NCI-H1417 (cell line): Measurements from ENCODE around the gene EPHB1.
A peak's percentile ranks its signal among the peaks of the same experiment; 100 is the strongest.
"Not testable (repeated sequence)": the region's sequence is repeated elsewhere in the genome, so short reads cannot be mapped to it uniquely, and the experiment has no call there.

Experiments used
- DNase-seq, 3 experiments: peaks; one replicate each; lab custom pipeline; 2025; lab: John Stamatoyannopoulos, UW

The EPHB1 gene

GRCh38 chr3:134949150-134949549, 154.1 kb downstream of the EPHB1 start:
- no peak for DNase-seq

- DNase-seq = no peak
Observed at GRCh38 chr3:134952371-134952770, 157.3 kb downstream of the EPHB1 start.

GRCh38 chr3:134955874-134956273, 160.8 kb downstream of the EPHB1 start:
- no peak for DNase-seq

- no peak for DNase-seq
Observed at GRCh38 chr3:134956395-134956794, 161.3 kb downstream of the EPHB1 start.

GRCh38 chr3:134956844-134957243, 161.8 kb downstream of the EPHB1 start:
- DNase-seq = no peak

GRCh38 chr3:134959516-134959915, 164.5 kb downstream of the EPHB1 start:
- no peak for DNase-seq

DNA sequence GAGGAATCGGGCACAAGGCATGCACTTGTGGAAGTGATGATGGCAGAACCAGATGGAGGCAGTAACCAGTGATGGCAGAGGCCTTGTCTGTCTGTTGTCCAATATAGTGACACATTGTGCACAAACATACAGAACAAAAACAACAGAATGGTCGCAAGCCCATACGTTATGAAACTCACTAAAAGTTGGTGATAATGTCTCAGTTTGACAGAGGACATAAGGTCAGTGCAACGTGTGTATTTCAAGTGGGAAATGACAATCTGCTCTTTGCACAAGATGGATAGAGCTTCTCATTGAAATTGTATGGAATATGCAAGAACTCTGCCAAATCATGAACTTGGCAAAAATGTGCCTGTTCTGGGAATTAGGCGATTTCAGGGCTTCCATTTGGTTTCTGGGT, 169.2 kb downstream of the EPHB1 start:
- no peak for DNase-seq

DNA sequence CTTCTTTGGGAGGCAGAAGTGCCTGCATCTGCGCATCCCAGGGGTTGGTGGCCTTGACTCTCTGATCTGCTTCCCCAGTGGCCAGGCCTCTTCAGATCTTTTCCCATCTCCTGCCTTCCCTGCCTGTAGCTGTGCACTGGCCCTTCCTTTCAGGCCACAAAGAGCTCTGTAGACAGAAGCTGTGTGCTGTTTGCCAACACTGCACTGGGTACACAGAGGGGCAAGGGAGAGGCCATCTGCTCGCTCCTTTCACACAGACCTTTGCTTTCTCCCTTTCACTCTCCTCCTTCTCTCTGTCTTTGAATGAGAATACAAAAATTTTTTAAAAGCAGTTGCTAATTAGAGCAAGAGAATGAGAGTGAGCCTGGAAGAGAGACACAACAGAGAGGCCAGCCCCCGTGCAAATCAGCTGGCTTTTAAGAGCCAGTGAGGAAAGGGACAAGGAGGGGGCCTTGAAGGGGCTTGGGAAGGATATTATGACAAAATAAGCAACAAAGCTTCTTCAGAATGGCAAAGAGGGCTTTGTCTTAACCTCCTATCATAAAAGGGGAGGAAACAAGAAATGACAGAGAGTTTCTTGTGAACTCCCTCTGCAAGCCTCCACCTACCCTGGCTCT, 170.9 kb downstream of the EPHB1 start:
- DNase-seq = peak in 2 of 3 experiments; percentile 13 to 49

DNA sequence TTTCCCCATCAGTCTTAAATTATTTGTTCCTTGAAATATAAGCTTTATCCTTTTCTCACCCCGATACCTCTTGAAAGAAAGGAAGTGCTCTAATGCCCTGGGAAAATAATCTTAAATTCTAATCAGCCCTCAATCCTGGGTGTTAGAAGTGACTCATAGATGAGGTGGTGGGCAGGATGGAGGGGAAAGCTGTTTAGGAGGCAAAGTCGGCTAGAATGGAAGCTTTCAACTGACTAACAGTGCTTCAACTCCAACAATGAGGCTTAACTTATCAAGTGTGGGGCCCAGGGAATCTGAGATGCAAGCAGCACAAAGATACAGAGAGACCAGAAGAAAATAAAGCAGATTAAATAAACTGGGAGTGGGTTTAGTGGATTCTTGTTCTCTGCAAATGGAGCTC, 175.8 kb downstream of the EPHB1 start:
- DNase-seq = no peak

DNA sequence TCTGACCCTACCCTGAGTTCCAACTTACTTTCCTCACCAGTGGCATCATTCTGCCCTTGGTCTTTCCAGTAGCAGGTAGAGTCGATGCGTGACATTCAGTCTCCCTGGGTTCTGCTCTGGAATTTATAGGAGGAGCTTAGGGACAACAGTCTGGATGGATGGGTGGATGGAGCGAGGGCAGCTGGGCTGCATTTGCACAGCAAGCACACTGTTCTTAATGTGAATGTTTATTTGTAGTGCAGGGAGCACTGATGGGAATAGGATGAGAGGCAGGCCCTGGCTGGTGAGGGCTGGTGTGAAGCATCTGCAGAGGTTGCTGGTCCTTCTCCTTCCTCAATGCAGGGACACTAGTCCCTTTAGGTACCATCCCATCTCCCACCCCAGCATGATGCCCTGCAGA, 176.2 kb downstream of the EPHB1 start:
- no peak for DNase-seq

GRCh38 chr3:134971907-134972306, 176.8 kb downstream of the EPHB1 start:
- not testable (repeated sequence) for DNase-seq

- no peak for DNase-seq
Observed at GRCh38 chr3:134972836-134973455, 177.9 kb downstream of the EPHB1 start.

- DNase-seq = peak; percentile 30 to 94 (median 78)
Observed at GRCh38 chr3:134974624-134975023, 179.6 kb downstream of the EPHB1 start.

DNA sequence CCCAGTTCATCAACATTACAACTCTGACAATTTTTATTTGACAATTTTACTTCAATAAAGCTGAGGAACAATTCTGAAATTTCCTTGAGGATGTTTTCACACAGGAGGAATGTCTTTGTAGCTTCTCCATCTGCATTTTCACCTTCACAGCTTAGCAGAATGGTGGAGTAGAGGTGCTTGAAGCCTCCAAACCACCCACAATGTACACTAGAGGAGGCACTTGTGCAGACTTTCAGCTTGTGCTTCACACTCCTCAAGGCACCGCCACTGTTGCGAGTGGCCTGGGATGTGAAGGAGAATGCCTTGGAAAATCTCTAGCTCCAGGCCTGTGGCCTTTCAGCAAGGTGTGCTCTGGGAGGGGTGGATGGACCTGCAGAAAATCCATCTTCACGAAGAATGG, 181.9 kb downstream of the EPHB1 start:
- peak in 2 of 3 experiments; percentile 13 to 30 for DNase-seq

- DNase-seq = peak in 1 of 3 experiments; percentile 27
Observed at GRCh38 chr3:134978658-134979057, 183.6 kb downstream of the EPHB1 start.

DNA sequence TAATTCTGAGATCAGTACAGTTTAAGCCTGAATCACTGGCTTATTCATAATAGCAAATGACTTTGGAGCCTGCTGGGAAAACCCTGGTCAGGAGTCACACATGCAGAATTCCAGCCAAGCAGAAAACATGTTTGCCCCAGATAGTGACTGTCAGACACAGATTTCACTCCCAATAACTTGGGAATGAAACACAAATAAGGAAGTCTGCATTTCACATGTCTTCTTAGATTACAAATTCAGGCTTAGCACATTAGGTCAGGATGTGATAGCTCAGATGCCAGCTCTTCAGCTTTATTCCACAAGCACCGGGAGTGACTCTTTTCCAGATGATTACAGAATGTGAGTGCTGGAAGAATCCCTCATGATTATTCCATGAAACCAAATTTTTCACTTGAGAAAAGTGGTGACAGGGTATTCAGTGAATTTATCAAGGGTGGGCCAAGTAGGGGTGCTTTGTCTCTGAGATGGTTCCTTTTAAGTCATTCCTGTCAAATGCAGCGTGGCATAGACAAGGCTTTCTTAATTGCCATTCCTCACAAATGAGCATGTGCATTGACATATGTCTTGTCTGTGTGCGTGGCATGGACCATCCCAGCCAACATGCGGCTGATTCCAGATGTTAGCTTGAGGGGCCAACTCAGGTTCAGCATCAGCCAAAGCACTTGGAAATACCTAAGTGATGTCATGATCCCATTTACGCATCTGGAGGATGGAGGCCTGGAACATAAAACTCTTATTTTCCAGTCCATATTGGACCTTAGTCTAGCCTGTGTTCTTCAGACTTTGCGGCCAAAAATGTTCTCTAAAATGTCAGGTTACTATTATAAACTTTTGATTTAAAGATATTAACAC, 191.0 kb downstream of the EPHB1 start:
- DNase-seq = no peak

GRCh38 chr3:134988666-134989065, 193.6 kb downstream of the EPHB1 start:
- no peak for DNase-seq

DNA sequence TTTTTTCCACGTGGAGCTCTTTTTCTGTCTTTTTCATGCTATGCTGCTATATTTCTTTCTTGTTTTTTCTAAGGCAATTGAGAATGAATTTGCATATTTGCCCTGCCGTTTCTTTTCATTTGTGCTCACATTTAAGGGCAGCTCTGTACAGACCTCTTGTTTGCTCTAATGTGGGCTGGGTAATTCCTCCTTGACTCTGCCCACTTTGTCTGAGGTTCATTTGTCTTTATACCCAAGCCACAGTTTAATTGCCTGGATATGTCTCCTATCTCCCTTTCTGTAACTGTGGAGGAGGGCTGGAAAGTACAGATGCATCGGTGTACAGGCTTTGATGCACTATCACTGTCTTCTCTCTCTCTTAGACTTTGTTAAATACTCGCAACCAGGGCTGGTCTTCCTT, 195.9 kb downstream of the EPHB1 start:
- peak in 2 of 3 experiments; percentile 21 to 50 for DNase-seq

GRCh38 chr3:134991472-134992010, 196.5 kb downstream of the EPHB1 start:
- DNase-seq = no peak

DNA sequence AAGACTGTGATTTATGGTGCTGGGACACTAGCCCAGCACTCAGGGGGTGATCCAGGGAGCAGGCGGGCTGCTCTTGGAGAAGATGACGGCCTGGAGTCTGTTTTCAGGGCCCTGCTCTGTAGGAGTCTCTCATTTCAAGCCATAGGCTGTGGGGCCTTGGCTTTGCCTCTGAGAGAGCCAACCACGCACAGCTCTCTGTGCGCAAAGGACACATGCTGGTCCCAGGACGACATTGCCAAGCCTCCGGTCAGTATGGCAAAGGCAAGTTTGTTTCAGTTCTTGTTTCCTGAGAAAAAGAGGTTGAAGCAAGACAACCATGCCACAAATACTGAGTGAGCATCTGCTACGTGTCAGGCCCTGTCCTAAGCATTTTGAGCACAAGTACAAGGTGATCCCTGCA, 197.1 kb downstream of the EPHB1 start:
- DNase-seq = no peak

DNA sequence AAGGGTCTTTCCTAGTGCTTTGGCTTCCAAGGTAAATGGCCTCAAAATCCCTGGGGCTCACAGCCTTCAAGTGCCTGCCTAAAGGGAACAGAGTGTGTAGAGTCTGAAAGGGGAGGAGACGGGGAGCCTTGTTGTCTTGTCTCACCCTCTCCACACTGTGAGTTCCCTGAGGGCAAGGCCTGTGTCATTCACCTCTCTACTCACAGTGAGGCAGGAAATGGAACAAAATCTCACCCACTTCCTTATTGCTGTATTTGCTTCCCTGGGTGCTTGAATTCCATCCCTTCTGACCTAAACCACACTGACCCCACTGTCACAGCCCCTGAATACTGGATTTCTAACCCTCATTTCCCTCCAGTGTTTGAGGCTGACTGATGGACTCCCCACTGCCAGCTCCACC, 197.5 kb downstream of the EPHB1 start:
- peak in 1 of 3 experiments; percentile 8 for DNase-seq

- no peak for DNase-seq
Observed at GRCh38 chr3:134993011-134993410, 198.0 kb downstream of the EPHB1 start.

GRCh38 chr3:134998158-134998557, 203.1 kb downstream of the EPHB1 start:
- no peak for DNase-seq
